HG02852 (cell line): ENCODE data around the gene ASCC3.

Experiments used
- ATAC-seq: cut with Tn5 transposase; IDR thresholded peaks from one replicate; pipeline ENCODE4 v1.9.1; 2021; ENCODE audit warnings: mild to moderate bottlenecking, moderate library complexity; ENCODE audit not compliant: unreplicated experiment

The ASCC3 gene

DNA sequence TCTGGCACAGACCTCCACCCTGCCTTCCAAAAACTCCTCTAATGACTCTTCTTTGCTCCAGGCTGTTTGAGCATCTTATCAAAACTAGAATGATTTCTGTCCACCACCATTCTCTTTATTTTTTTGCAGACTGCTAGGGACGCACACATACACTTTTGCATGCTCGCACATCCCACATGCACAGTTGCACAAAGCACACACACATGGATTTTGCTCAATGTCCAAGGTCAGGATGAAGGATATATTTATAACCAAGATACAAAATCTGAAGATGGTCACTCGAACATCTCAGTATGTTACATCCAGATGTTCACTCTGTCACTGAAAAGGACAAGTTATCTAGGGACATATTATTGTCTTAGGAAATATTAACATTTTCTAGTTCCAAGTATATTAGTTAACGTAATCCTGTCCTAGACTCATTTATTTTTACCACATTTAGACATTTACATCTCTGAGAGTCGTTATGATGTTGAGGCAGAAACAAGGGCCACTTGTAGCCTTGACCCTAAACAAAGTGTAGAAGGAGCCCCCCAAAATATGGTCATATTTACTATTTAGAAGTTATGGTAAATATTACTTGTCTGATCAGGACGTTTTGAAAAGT lies 413.0 kb downstream of the ASCC3 start:
- ATAC-seq = no peak

DNA sequence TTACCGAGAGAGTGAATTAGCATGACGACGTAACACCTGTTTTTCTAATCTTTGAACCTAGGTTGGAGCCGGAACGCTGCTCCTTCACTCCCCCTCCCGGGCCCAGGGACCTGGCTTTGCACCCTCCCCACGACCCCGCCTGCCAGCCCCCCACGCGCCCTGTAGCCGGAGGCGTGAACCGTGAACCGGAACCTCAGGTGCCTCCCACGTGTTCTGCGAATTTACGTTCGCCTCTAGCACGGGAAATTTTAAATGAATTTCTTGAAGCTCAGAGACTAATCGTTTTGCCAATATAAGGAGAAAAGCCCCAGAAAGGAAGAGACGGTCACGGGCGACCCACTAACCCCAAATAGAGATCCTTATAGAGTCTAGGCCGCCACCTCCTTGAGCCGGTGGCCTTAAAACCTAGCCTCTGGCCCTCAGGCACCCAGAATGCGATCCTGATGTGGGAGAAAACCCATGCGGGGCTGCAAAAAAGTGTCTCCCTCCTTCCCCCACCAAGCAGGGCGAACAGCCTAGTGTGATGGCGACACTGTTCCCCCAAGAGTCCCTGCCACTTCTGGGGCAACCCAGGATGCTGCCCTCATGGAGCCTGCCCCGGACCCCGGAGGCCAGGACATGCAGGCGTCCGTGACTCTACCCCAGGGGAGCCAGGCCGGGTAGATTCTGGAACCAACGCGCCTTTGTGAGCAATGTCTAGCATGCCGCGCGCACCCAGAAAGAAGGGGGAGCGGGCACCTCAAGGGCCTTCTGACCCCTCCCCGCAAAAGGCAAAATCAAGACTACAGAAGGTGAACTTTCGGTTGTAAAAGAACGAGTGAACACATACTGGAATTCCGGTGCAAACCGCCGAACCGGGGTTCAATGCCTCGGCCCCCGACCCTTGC lies 413.8 kb downstream of the ASCC3 start:
- no peak for ATAC-seq

DNA sequence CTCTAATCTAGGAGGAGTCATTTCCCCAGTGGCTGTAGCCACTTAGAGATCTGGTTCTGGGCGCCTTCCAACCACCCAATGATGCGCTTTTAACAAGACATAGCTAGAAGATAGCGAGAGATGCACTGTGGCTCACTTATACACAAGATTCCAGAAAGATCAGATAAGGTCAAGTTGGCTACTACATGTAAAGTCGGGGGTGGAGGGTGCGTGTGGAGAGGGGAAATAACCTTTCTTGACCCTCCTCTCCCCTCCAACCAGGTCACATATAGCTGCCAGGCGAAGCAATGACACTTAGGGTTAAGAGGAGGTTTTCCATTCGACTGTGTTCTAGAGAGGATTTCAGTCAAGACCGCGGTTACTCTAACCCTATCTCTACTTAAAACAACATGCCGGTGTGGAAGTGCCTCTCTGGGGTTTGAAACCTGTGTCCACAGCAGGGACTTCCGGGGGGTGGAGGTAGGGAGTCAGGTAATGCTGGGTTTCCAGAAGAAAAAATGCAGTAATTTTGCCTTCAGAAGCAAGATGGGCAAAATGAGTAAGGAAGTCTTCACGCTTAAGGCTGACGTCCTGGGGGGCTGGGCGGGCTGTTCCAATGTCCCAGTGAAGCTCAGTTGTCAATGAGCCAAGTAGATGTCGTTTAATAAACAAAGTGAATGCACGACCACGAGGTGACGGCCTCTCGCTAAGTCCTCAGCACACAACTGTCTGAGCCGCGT lies 414.6 kb downstream of the ASCC3 start:
- ATAC-seq = no peak

DNA sequence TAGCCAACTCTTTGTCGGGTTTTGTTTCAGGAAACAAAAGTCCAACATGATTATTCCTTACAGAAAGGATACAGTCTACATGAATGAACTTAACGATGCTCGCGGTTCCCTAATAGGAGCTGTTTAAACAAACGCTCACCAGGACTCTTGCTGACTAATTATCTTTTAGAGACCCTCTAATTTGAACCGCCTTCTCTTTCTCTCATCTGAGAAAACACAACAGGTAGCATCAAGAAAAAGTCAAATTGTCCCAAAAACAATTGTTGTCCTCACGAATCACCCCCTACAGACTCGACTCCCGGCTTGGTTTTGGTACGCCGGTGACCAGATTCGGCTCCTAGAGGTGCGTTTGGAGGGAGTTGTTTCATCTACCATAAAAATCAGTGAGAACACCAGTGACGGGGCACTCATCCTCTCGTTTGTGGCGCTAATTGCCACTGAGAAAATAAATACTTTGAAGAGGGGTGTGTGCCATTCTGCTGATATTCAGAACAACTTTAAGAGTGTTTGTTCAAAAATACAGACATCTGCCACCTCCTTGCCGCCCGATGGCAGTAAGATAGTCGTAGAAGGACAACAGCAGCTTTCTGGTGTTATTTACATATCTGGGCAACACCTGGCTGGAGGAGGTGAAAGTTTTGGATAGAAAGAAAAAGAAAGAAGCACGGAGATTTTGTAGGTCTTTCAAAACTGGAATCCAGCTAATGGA lies 415.3 kb downstream of the ASCC3 start:
- ATAC-seq = no peak

DNA sequence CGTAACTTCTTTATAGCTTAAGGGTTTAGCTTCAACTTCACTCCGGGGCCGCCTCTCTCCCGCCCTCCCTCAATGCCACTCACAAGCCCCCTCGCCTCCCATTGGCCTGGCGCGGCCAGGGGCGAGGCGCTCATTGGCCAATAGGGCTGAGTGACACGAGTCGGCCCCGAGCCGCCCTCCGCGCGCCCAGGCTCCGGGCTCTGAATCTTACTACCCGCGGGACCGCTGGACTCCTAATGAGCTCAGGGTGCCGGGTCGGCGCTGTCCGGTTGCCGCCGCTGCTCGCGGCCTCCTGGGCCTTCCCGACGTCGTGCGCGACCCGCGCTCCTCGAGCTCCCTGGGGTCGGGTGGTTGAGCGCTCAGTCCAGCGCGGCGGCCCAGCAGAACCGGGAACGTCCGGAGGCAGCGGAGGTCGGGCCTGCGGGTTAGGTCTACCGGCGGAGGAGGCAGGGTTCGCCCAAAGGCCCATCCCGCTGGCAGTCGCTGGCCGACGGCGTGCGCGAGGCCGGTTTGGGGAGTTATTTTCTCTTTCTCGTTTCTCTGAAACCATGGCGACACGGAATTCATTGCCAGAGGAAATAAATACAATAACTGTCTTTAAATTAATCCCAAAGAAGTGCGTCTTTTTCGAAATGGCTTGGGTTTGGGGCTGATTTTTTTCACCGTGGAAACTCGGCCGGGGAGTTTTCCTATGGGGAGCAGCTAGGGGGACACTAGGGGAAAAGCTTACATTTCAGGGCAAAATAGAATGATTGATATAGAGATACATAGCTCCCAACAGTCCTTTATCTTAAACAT lies 416.0 kb downstream of the ASCC3 start, which contains the start of gene SIM1:
TSS of gene SIM1 (minus strand) at position 19 of the 798 bp plus-strand sequence. CDS start 1,453 bp downstream, outside the sequence.
- peak; percentile 61 for ATAC-seq

DNA sequence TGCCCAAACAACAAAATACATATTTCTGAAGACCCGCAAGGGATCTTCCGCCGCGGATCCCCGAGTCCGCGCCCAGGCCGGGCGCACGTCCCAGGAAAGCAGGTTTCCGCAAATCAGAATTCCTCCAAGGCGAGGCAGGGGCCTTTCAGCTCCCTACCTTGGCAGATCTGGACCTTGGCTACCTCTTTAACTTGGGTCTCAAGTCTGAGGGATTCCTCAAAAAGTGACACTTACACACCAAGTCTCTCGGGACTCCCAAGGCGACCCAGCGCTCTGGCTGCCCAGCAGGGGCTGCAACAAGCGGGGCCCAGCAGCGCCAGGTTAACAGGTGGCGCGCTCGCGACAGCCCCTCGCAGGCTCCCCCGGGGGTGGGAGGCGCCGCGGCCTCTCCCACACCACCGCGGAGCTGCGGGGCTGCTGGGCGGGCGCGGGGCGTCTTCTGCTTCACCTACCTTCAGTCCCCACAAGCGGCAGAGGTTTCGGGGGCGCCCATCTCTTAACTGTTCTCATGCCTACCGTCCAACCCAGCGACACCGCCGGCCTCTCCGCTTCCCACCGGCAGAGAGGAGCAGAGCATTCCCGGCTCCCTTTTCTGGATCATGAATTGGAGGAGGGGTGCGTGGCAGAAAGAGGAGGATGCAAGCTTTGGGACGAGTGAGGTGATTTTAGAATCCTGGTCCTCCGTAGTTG lies 416.8 kb downstream of the ASCC3 start:
- no peak for ATAC-seq

DNA sequence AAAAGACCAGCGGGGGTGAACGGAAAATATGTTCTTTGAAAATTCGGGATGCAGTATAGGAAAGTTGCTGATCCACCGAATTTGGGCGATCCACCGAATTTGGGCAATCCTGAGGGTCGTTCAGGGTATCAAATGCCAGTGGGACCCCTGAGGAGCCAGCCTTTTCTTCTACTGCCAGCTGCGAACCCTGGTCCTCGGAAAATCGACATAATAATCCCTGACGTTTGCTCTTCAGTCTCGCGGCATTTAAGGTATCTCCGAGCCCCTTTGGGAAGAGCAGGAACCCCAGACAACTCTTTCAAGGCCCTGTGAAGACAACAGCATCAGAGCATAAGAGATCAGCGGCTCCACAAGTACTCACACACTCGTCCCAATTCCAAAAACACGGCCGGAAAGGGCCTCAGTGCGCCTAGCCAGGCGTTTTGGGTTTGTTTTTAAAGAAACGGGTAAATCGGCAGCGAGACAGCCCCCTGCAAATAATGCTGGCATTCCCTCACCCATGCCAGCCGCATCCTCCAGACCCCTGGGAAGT lies 417.4 kb downstream of the ASCC3 start:
- ATAC-seq = no peak

DNA sequence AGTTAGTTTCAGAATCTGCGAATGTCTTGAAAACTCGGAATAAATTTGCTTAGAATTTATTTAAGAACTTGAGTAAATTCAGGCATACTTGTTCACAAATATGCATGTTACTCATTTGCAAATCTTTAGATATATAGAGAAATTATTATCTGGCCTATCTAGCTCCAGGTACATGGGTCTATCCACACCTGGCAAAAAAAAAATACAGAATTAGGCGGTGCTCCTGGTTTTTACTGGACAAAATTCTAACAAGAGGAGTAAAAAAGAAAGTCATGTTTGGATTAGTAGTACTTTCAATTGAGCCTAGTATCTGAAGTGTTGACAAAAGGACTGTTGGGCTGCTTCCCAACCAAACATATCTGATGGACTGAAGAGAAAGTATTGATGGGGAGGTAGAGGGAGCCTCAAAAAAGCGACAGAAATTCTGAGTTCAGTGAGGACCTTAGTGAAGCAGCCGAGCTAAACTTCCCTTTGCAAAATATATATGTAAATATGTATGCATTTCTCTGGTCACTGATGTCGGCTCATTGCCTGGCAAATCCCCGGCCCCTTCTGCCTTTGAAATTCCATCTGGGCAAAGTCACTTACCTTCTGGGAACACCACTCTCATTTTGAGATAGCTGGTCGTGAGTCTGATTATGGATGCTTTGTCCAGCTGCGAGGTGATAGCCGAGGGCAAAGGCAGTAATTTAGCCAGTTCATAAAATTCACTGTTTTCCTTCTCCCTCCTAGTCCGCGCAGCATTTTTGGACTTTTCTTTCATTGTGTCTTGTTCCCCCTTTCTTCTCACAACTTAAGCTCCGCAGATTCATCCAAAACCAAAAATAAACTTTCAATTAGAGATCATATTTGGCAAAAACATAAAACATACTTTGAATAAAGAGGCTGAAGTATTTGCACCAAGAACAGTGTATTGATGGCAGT lies 418.2 kb downstream of the ASCC3 start:
- no peak for ATAC-seq

DNA sequence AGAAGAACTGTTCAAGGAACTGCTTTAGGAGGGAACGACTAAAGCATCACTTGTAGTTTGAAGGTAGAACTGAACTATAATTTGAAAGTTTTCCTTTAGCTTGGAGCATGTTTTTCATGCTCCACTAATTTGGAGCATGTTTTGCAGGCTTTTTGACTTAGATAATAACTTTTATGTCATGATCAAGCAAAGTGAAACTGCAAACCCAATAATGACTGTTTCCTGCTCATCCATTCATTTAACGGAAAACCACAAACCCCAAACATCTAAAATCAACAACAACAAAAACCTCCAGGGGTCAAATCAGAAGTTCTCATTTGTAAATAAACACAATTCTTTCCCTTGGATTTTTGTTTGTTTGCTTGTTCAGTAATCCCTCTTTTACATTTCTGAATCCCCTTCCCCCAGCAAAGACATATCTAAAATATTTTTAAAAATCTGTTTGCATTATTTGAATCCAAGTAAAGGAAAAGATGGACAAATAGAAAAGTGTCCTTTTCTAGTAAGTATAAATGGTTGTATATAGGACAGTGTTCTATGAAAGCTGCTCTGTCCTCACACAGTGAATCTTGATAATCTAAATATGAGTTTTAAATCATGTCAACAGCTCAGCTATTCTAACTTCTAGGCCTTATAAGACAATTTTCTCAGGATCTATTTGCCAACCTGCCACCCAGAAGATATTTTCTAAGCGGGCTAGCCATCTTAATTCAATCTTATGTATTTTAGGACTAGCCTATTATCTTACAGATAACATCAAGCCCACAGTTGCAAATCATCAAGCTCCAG lies 419.0 kb downstream of the ASCC3 start:
- ATAC-seq = no peak

DNA sequence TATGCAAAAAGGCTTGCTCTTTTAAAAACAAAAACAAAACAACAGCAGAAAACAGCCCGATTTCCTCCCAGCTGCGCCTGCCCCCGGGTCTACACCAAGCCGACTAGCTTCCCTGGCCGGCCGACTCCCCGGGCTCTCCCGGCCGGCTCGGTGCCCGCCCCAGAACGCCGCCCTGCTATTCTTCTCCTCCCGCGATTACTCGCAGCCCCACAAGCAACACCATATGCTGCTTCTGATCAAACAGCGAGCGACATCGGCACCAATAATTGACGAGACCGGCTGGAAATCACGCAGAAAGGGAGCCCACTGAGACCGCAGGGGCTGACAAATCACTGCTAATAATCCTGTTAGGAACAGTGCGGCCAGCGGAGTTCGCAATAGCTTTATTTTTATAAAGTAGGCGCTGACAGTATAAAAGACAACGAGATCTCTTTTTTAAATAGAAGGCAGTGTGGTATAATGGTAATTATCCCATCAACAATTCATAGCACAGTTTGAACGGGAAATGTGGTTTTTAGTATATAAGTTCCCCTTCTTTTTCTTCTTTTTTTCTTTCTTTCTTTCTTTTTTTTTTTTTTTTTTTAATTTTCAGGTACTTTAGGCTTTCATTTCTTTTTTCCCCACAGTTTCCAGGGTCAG lies 419.7 kb downstream of the ASCC3 start:
- ATAC-seq = no peak

DNA sequence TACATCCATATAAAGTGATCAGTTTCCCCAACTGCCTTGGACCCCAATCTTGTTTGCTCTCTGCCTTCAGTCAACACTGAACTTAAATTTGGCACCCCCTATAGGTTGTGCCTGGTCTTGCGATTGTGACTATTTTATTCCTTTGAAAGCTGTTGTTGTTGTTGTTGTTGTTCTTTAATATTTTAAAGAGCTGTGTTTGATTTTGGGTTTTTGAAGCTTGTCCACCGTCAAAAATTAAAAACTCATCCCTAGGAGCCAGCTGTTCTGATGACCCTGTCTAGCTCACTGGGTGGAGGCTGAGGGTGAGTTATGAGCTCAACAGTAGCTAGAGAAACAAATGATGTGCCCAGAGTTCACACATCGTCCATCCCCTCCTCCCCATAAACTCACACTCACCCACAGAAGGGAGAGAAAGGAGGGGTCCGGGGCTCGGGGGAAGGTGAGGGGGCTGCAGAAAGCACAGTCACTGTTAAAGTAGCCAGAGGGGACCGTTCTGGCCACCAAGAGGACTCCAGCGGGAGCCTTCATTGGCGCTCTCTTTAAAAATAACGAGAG lies 420.4 kb downstream of the ASCC3 start:
- no peak for ATAC-seq

DNA sequence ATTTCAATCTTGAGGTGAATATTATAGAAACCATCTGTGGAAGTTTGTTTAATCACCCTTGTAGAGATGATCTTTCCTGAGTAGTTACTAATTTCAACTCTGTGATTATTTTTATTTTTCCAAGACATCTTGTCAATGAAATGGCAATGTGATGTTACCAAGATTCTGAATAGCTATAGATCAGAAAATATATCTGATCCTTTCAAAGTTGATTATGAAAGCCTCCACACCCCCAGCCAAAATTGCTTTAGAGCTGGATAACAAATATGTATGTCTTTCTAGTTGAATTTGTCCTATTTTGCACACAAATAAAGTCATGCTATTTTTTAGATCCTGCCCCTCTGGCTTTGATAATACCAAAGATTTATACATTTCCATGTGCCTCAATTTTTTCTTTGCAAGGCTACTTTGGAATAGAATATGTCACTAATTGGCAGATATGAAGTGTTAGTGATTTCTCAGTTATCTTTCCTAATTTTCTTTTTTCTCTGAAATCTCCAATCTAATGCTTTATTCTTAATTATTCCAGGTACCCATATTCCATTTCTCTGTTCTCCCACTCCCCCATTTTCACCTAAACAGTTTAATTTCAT lies 421.4 kb downstream of the ASCC3 start:
- no peak for ATAC-seq

DNA sequence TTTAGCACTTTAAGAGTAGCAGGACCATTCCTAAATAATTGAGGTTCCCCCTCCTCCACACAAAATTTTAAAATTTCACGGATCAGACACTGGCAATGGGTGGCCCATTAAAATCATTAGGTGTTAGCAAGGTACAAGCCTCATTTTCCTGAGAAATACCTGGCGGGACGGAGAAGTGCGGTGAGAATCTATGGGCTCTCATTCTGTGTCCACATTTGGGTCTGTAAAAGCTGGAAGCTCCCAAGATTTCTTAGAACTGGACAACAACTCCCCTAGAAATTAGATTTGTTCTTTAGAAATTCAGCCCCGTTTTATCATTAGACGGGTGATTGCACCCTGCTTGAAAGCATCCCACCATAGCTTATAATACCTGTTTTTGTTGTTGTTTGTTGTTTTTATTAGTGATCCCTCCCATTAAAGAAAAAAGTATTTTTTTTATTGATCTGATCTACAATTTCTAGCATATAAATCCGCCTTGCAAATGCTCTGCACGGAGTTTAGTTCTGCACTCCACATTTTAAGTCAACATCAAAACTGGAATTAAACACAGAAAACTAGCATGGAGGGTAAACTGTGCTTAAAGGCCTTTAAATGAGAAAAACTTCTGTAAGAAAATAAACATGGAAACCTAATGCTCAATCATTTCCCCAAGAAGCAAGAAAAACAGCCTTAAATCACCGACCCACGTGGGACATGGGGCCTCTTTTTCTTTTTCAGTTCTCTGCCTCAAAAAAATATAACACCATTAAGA lies 422.1 kb downstream of the ASCC3 start:
- no peak for ATAC-seq
